ENCODE measurements around the gene MPPED1. TPM values are rescaled to one million over a fixed set of nuclear protein-coding genes. Genes with fewer than 3 reads are reported as not detected.

MPPED1 gene
- total and polyA plus RNA-seq, 5 donors from 2014 or later, result not detected

DNA sequence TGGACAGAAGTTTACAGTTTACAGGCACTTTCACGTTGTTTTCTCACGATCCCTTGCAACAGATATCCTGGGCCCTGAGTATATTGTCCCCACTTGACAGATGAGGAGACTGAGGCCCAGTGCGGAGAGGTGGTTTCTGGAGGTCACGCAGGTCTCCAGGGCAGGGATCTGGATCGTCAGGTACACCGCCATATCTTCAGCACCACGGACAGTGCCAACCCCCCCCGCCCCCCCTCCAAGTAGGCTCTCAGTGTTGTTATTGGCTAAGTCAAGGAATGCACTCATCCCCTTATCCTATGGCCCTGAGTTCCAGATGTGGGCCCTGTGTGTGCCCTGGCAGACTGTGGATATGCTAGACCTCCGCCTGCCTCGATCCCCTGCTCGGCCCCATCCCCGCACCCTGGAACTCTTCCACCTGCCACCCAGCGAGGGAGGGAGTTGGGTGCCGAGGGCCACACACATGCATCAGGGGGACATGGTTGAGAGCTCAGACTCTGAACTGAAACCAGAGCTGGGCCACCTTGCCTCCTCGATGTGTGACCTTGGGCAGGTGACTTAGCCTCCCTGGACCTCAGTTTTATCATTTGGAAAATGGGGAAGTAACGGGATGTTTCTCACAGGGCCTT, 37.5 kb downstream of the MPPED1 start:
- Mint-ChIP-seq H3K4me1 (no peaks in the 10 kb centered on the region), H3K27ac (no peak overlapping the region)
- no peaks in the 10 kb centered on the region for H3K9me3 ChIP-seq (ENCODE audit: control insufficient read depth in 2 of 2, low read length in 2 of 2)

DNA sequence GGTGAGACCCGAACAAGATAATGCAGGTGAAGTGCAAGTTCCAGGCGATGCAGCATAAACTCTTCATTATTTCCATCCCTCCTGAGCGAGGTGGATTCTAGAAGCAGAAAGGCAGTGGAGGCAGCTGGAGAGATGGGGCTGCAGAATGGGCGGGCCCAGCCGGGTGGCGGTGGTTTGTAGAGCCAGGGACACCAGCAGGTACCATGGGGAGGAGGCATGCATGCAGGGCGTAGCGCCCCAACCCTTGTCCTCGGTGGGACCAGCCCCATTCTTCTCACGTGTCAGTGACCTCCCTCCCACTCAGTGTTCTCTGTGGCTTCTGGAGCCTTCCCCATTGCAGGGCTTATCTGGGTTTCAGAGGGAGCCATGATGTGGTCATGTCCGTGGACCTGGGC, 38.0 kb downstream of the MPPED1 start:
- Histone ChIP-seq H3K27me3 (ENCODE audit: control insufficient read depth, insufficient read depth, low read length) (no peaks in the 10 kb centered on the region), H3K4me1 (ENCODE audit: control insufficient read depth, insufficient read depth, low read length, poor library complexity, severe bottlenecking) (no peaks in the 10 kb centered on the region), H3K9me3 (ENCODE audit: control insufficient read depth in 2 of 2, low read length in 2 of 2) (no peaks in the 10 kb centered on the region), H3K27ac (ENCODE audit: insufficient read depth, low read length, poor library complexity, severe bottlenecking) (no peak overlapping the region), H3K4me3 (ENCODE audit: low read depth, low read length) (no peak overlapping the region), H3K36me3 (ENCODE audit: control insufficient read depth, insufficient read depth, low read length) (no peaks in the 10 kb centered on the region)
- DNase-seq, result no peak
- Mint-ChIP-seq H3K36me3 (no peaks in the 10 kb centered on the region), H3K27ac (no peak overlapping the region), H3K9me3 (no peaks in the 10 kb centered on the region), H3K4me3 (no peak overlapping the region), H3K27me3 (peaks cover 15% of the 10 kb centered on the region), H3K4me1 (no peaks in the 10 kb centered on the region)
- no peak for ATAC-seq (ENCODE audit: low read depth in 2 of 2)

More for the DNA sequence above, 37.5 kb downstream of the MPPED1 start:
- ATAC-seq (ENCODE audit: low read depth in 2 of 2) (no peak), DNase-seq (no peak)
- Histone ChIP-seq H3K36me3 (ENCODE audit: control insufficient read depth, insufficient read depth, low read length) (no peaks in the 10 kb centered on the region), H3K4me1 (ENCODE audit: control insufficient read depth, insufficient read depth, low read length, poor library complexity, severe bottlenecking) (no peaks in the 10 kb centered on the region), H3K4me3 (ENCODE audit: low read depth, low read length) (no peak overlapping the region), H3K27ac (ENCODE audit: insufficient read depth, low read length, poor library complexity, severe bottlenecking) (no peak overlapping the region), H3K27me3 (ENCODE audit: control insufficient read depth, insufficient read depth, low read length) (no peaks in the 10 kb centered on the region)
- H3K27me3 Mint-ChIP-seq, result peaks cover 12% of the 10 kb centered on the region
- no peaks in the 10 kb centered on the region for H3K36me3 Mint-ChIP-seq
- H3K9me3 Mint-ChIP-seq, result no peaks in the 10 kb centered on the region
- no peak overlapping the region for H3K4me3 Mint-ChIP-seq

DNA sequence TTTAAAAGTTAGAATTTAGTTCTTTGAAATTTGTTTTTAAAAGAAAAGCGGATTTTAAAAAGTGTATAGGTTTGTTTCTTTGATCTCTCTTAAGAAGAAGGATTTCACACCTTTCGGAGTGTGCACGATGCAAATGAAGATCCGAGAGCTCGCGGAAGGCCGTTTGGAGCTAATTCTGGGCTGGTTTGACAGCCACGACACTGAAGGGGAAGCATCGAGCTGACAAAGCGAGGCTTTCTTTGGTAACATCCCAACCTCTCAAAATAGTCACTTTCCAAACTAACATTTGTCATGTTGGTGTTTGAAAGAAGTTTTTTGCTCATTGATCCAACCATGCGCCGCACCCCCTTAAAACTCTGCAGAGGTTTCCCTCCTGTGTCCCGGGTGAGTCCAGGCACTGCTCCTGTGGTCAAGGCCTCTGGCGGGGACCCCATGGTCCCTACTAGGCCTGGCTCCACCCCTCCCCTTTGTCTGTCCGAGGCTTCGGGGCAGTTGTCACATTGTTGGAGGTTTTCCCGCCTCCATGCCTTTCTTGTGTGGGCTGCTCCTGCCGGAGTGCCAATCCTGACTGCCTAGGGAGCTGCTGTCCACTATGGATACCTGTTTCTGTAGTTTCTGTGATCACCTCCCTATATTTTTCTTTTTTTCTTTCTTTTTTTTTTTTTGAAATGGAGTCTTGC, 39.7 kb downstream of the MPPED1 start:
- Histone ChIP-seq H3K4me3 (ENCODE audit: low read depth, low read length) (no peak overlapping the region), H3K4me1 (ENCODE audit: control insufficient read depth, insufficient read depth, low read length, poor library complexity, severe bottlenecking) (no peaks in the 10 kb centered on the region), H3K27me3 (ENCODE audit: control insufficient read depth, insufficient read depth, low read length) (no peaks in the 10 kb centered on the region), H3K9me3 (ENCODE audit: control insufficient read depth in 2 of 2, low read length in 2 of 2) (no peaks in the 10 kb centered on the region), H3K36me3 (ENCODE audit: control insufficient read depth, insufficient read depth, low read length) (no peaks in the 10 kb centered on the region), H3K27ac (ENCODE audit: insufficient read depth, low read length, poor library complexity, severe bottlenecking) (no peak overlapping the region)
- Mint-ChIP-seq H3K36me3 (no peaks in the 10 kb centered on the region), H3K9me3 (no peaks in the 10 kb centered on the region), H3K27ac (no peak overlapping the region), H3K27me3 (peaks cover 17% of the 10 kb centered on the region), H3K4me3 (no peak overlapping the region), H3K4me1 (no peaks in the 10 kb centered on the region)
- DNase-seq (no peak), ATAC-seq (ENCODE audit: low read depth in 2 of 2) (no peak)

DNA sequence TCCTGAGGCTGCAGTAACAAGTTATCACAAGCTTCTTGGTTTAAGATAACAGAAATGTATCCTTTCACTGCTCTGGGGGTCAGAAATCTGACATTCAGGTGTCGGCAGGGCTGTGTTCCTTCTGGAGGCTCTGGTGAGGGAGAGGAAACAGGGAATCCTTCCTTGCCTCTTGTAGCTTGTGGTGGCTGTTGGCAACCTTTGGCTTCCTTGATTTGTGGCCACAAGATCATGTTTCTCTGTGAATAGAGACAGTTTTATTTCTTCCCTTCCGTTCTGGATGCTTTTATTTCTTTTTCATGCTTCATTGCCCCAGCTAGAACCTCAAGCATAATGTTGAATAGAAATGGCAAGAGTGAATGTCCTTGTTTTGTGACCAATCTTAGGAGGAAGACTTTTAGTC, 44.0 kb downstream of the MPPED1 start:
- H3K4me3 Mint-ChIP-seq, result no peak overlapping the region
- DNase-seq, result no peak
- H3K9me3 Mint-ChIP-seq, result peaks cover 0 to 5% (median 0%) of the 10 kb centered on the region in 7 donors
- Histone ChIP-seq H3K27me3 (ENCODE audit: control insufficient read depth, insufficient read depth, low read length) (peaks cover 3% of the 10 kb centered on the region), H3K9me3 (ENCODE audit: control insufficient read depth in 2 of 2, low read length in 2 of 2) (no peaks in the 10 kb centered on the region), H3K4me1 (ENCODE audit: control insufficient read depth, insufficient read depth, low read length, poor library complexity, severe bottlenecking) (no peaks in the 10 kb centered on the region), H3K36me3 (ENCODE audit: control insufficient read depth, insufficient read depth, low read length) (no peaks in the 10 kb centered on the region), H3K4me3 (ENCODE audit: low read depth, low read length) (no peak overlapping the region), H3K27ac (ENCODE audit: insufficient read depth, low read length, poor library complexity, severe bottlenecking) (no peak overlapping the region)
- H3K27me3 Mint-ChIP-seq, result peaks cover 8% of the 10 kb centered on the region
- ATAC-seq (ENCODE audit: low read depth in 2 of 2), result no peak
- H3K36me3 Mint-ChIP-seq, result no peaks in the 10 kb centered on the region
- H3K4me1 Mint-ChIP-seq, result no peaks in the 10 kb centered on the region
- H3K27ac Mint-ChIP-seq, result no peak overlapping the region

DNA sequence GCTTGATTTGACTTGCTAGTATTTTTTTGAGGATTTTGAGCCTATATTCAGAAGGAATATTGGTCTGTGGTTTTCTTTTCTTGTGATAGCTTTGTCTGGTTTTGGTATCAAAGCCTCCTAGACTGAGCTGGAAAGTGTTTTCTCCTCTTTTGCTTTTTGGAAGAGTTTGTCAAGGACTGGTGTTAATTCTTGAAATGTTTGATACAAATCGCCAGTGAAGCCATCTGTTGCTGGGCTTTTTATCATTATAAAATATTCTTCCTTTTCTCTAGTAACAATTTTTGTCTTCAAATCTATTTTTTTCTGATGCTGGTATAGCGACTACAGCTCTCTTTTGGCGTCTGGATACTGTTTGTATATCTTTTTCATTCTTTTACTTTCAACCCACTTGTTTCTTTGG, 45.2 kb downstream of the MPPED1 start:
- Mint-ChIP-seq H3K9me3 (peaks cover 0 to 5% (median 1%) of the 10 kb centered on the region in 7 donors), H3K4me3 (no peak overlapping the region), H3K27me3 (peaks cover 18% of the 10 kb centered on the region), H3K4me1 (no peaks in the 10 kb centered on the region), H3K27ac (no peak overlapping the region), H3K36me3 (no peaks in the 10 kb centered on the region)
- Histone ChIP-seq H3K27ac (ENCODE audit: insufficient read depth, low read length, poor library complexity, severe bottlenecking) (no peak overlapping the region), H3K9me3 (ENCODE audit: control insufficient read depth in 2 of 2, low read length in 2 of 2) (no peaks in the 10 kb centered on the region), H3K36me3 (ENCODE audit: control insufficient read depth, insufficient read depth, low read length) (no peaks in the 10 kb centered on the region), H3K4me1 (ENCODE audit: control insufficient read depth, insufficient read depth, low read length, poor library complexity, severe bottlenecking) (no peaks in the 10 kb centered on the region), H3K27me3 (ENCODE audit: control insufficient read depth, insufficient read depth, low read length) (peaks cover 3% of the 10 kb centered on the region), H3K4me3 (ENCODE audit: low read depth, low read length) (no peak overlapping the region)
- no peak for ATAC-seq (ENCODE audit: low read depth in 2 of 2)
- DNase-seq, result no peak

DNA sequence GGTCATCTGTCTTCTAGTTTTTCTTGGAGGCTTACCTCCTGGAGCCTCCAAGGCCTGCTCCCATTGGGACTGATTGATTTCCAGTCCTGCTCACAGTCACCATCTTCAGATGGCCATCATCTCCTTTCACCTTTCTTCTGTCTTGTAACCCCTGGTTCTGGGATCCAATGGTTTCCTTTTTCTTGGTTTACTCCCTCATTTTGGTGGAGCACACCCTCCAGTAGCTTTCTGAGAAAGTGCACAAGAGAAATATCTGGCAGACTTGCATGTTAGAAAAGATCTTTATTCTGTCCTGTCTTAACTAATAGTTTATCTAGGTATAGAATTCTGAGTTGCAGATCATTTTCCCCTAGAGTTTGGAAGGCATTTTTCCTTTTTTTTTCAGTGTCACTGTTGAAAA, 50.9 kb downstream of the MPPED1 start:
- Histone ChIP-seq H3K4me3 (ENCODE audit: low read depth, low read length) (no peak overlapping the region), H3K9me3 (ENCODE audit: control insufficient read depth in 2 of 2, low read length in 2 of 2) (no peaks in the 10 kb centered on the region), H3K27ac (ENCODE audit: insufficient read depth, low read length, poor library complexity, severe bottlenecking) (no peak overlapping the region), H3K27me3 (ENCODE audit: control insufficient read depth, insufficient read depth, low read length) (peaks cover 3% of the 10 kb centered on the region), H3K36me3 (ENCODE audit: control insufficient read depth, insufficient read depth, low read length) (no peaks in the 10 kb centered on the region), H3K4me1 (ENCODE audit: control insufficient read depth, insufficient read depth, low read length, poor library complexity, severe bottlenecking) (no peaks in the 10 kb centered on the region)
- Mint-ChIP-seq H3K36me3 (no peaks in the 10 kb centered on the region), H3K4me3 (no peak overlapping the region), H3K27ac (no peak overlapping the region), H3K9me3 (peaks cover 0 to 17% (median 6%) of the 10 kb centered on the region in 7 donors), H3K4me1 (no peaks in the 10 kb centered on the region), H3K27me3 (peaks cover 15% of the 10 kb centered on the region)
- no peak for ATAC-seq (ENCODE audit: low read depth in 2 of 2)
- DNase-seq, result no peak

DNA sequence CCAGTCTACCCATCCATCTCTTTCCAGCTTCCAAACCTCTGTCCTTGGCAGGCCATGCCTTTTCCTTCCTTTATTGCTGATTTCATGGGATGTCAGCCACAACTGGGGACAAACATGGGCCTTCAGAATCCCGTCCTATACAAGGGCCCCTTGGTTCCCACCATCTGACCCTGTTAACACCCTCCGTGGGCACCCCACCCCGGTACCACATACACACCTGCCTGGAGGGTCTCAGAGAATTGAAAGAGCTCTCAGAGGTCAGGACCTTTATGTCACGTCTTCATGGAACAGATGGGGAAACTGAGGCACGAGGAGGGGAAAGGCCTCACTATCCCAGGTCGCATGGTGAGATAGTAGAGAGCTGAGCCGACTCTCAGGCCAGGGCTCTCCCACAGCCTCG, 53.0 kb downstream of the MPPED1 start:
- no peaks in the 10 kb centered on the region for H3K4me1 Mint-ChIP-seq
- H3K9me3 ChIP-seq (ENCODE audit: control insufficient read depth in 2 of 2, low read length in 2 of 2), result no peaks in the 10 kb centered on the region
- peaks cover 15% of the 10 kb centered on the region for H3K27me3 Mint-ChIP-seq
- H3K4me1 ChIP-seq (ENCODE audit: control insufficient read depth, insufficient read depth, low read length, poor library complexity, severe bottlenecking), result no peaks in the 10 kb centered on the region
- H3K27ac Mint-ChIP-seq, result no peak overlapping the region
- no peaks in the 10 kb centered on the region for H3K36me3 Mint-ChIP-seq
- H3K27me3 ChIP-seq (ENCODE audit: control insufficient read depth, insufficient read depth, low read length), result peaks cover 5% of the 10 kb centered on the region
- H3K4me3 ChIP-seq (ENCODE audit: low read depth, low read length), result no peak overlapping the region
- no peaks in the 10 kb centered on the region for H3K36me3 ChIP-seq (ENCODE audit: control insufficient read depth, insufficient read depth, low read length)
- no peak overlapping the region for H3K27ac ChIP-seq (ENCODE audit: insufficient read depth, low read length, poor library complexity, severe bottlenecking)
- ATAC-seq (ENCODE audit: low read depth in 2 of 2), result no peak
- no peak overlapping the region for H3K4me3 Mint-ChIP-seq
- no peak for DNase-seq
- H3K9me3 Mint-ChIP-seq, result peaks cover 0 to 17% (median 6%) of the 10 kb centered on the region in 7 donors

Data from CD4-positive, CD25-positive, alpha-beta regulatory T cell (primary cell).